MM.1S (cell line): Measurements from ENCODE around the gene ARHGAP4.

Source experiments
- DNase-seq: peaks from one replicate; pipeline ENCODE4 v3.0.0-alpha.2; 2015
- H2AFZ ChIP-seq: fragments of 300-600 bp; sonication (generic); 2 replicates; pipeline ENCODE4 v1.6.0; 2016; ENCODE audit warnings: antibody characterized with exemption, low read length
- H3F3A ChIP-seq: fragments of 300-600 bp; sonication (generic); 2 replicates; pipeline ENCODE4 v1.6.1; 2016; ENCODE audit warnings: mild to moderate bottlenecking, antibody characterized with exemption, low read length, moderate library complexity, mixed read lengths; ENCODE audit not compliant: insufficient read depth
- H3K27ac ChIP-seq: fragments of 300-600 bp; sonication (generic); 2 replicates; pipeline ENCODE4 v1.5.1; 2016; ENCODE audit warnings: mild to moderate bottlenecking, low read length
- H3K27me3 ChIP-seq: fragments of 300-600 bp; sonication (generic); replicated peaks from 2 replicates; pipeline ENCODE4 v1.6.0; 2016; ENCODE audit warnings: low read length; ENCODE audit not compliant: insufficient read depth
- H3K36me3 ChIP-seq: fragments of 300-600 bp; sonication (generic); replicated peaks from 2 replicates; pipeline ENCODE4 v1.6.1; 2016; ENCODE audit warnings: mild to moderate bottlenecking, low read length, mixed read lengths; ENCODE audit not compliant: insufficient read depth
- H3K4me1 ChIP-seq: fragments of 300-600 bp; sonication (generic); 2 replicates; pipeline ENCODE4 v1.6.1; 2016; ENCODE audit warnings: low read length, mixed read lengths
- H3K4me2 ChIP-seq: fragments of 300-600 bp; sonication (generic); 2 replicates; pipeline ENCODE4 v1.6.0; 2016; ENCODE audit warnings: low read depth, low read length
- H3K4me3 ChIP-seq: fragments of 300-600 bp; sonication (generic); 2 replicates; pipeline ENCODE4 v1.5.1; 2016; ENCODE audit warnings: low read length, mixed read lengths
- H3K79me2 ChIP-seq: fragments of 300-600 bp; sonication (generic); 2 replicates; pipeline ENCODE4 v1.6.1; 2016; ENCODE audit warnings: mixed run types, low read length, mixed read lengths
- H3K9ac ChIP-seq: fragments of 300-600 bp; sonication (generic); 2 replicates; pipeline ENCODE4 v1.6.1; 2016; ENCODE audit warnings: low read length, mixed read lengths
- H3K9me2 ChIP-seq: fragments of 300-600 bp; sonication (generic); replicated peaks from 2 replicates; pipeline ENCODE4 v1.6.1; 2016; ENCODE audit warnings: mild to moderate bottlenecking, low read length, mixed read lengths; ENCODE audit not compliant: insufficient read depth
- H3K9me3 ChIP-seq: fragments of 300-600 bp; sonication (generic); replicated peaks from 2 replicates; pipeline ENCODE4 v1.6.1; 2016; ENCODE audit warnings: mild to moderate bottlenecking, low read length, mixed read lengths; ENCODE audit not compliant: insufficient read depth
- H4K20me1 ChIP-seq: fragments of 300-600 bp; sonication (generic); 2 replicates; pipeline ENCODE4 v1.6.1; 2016; ENCODE audit warnings: mild to moderate bottlenecking, low read length, moderate library complexity, mixed read lengths; ENCODE audit not compliant: insufficient read depth
- EZH2 ChIP-seq: fragments of 300-600 bp; sonication (generic); optimal IDR thresholded peaks from 2 replicates; pipeline ENCODE3; 2017; ENCODE audit warnings: low read depth, mild to moderate bottlenecking, antibody characterized with exemption, low read length, mixed read lengths
- EZH2phosphoT487 ChIP-seq: fragments of 300-600 bp; sonication (generic); IDR thresholded peaks from 2 replicates; pipeline ENCODE4 v1.6.1; 2018; ENCODE audit warnings: antibody characterized with exemption, low read length
- TF ChIP-seq, protein P1 (sequence below): fragments of 300-600 bp; sonication (generic); IDR thresholded peaks from 2 replicates; pipeline ENCODE4 v1.5.1; 2016; ENCODE audit warnings: antibody characterized with exemption, low read length, mixed read lengths

Gene ARHGAP4

DNA sequence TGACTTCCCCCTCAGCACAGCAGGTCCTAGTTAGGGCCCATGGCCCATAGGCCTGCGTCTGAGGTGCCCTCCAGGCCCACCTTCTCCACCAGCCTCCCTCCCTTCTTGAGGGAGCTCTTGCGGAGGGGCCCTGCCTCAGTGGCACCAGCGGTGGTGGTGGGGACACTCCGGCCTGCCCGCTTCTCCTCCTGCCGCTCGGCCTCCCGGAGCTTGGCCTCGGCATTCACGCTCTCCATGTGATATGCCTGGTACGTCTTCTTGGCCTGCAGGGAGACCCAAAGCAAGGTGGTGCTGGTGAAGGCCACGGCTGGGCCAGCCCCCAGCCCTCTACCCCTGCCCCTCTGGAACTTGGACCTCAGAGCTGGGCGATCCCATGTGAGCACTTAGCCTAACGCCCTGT lies 5.5 kb downstream of the ARHGAP4 start:
- H4K20me1 ChIP-seq: no peaks in the 10 kb centered on the region
- H3K36me3 ChIP-seq: no peaks in the 10 kb centered on the region
- TF ChIP-seq EZH2phosphoT487: no peak
- TF ChIP-seq, protein P1, sequence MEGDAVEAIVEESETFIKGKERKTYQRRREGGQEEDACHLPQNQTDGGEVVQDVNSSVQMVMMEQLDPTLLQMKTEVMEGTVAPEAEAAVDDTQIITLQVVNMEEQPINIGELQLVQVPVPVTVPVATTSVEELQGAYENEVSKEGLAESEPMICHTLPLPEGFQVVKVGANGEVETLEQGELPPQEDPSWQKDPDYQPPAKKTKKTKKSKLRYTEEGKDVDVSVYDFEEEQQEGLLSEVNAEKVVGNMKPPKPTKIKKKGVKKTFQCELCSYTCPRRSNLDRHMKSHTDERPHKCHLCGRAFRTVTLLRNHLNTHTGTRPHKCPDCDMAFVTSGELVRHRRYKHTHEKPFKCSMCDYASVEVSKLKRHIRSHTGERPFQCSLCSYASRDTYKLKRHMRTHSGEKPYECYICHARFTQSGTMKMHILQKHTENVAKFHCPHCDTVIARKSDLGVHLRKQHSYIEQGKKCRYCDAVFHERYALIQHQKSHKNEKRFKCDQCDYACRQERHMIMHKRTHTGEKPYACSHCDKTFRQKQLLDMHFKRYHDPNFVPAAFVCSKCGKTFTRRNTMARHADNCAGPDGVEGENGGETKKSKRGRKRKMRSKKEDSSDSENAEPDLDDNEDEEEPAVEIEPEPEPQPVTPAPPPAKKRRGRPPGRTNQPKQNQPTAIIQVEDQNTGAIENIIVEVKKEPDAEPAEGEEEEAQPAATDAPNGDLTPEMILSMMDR: no peak
- no peak for TF ChIP-seq EZH2

DNA sequence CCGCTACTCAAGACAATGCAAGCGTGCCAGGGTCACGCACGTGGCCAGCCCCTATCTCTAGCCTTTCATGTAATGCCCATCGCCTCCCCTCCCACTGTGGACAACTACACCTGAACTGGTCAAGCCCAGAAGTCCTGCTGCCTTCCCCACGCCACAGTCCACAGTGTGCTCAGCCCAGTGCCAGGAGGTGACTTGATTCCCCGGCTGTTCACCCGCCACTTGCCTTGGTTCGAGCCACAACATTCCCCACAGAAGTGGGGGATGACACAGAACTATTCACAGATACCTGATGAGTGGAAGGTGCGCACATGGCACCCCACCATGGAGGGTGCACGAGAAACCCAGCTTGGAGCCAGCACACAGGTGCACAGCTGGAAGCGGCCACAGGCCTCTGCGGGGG lies 6.8 kb downstream of the ARHGAP4 start:
- TF ChIP-seq EZH2phosphoT487 (no peak), EZH2 (no peak)
- TF ChIP-seq, protein P1: no peak
- Histone ChIP-seq H3K4me1 (0 out of 2 replicates have a peak, but pooled peaks cover 2% of the 10 kb centered on the region), H3K36me3 (no peaks in the 10 kb centered on the region), H3K79me2 (peaks cover 28% of the 10 kb centered on the region), H3K4me2 (no peak overlapping the region), H3K27ac (no peak overlapping the region), H3K9me3 (no peaks in the 10 kb centered on the region), H3K9ac (no peak overlapping the region), H3K27me3 (no peaks in the 10 kb centered on the region), H3K9me2 (no peaks in the 10 kb centered on the region), H4K20me1 (no peaks in the 10 kb centered on the region), H2AFZ (no peak overlapping the region), H3K4me3 (no peak overlapping the region), H3F3A (peaks cover 4% of the 10 kb centered on the region; the same call in 1 of the 2 replicates)
- no peak for DNase-seq

More for the DNA sequence above, 5.5 kb downstream of the ARHGAP4 start:
- no peak overlapping the region for H3K4me3 ChIP-seq
- H3K9me3 ChIP-seq: no peaks in the 10 kb centered on the region
- H3K9me2 ChIP-seq: no peaks in the 10 kb centered on the region
- no peaks in the 10 kb centered on the region for H3K27me3 ChIP-seq
- no peak overlapping the region for H3K9ac ChIP-seq
- H2AFZ ChIP-seq: no peak overlapping the region
- H3K27ac ChIP-seq: no peak overlapping the region
- 0 out of 2 replicates have a peak, but pooled peaks cover 4% of the 10 kb centered on the region for H3K4me1 ChIP-seq
- DNase-seq: no peak
- H3F3A ChIP-seq: peaks cover 16% of the 10 kb centered on the region
- H3K79me2 ChIP-seq: peaks cover 38% of the 10 kb centered on the region
- no peak overlapping the region for H3K4me2 ChIP-seq

DNA sequence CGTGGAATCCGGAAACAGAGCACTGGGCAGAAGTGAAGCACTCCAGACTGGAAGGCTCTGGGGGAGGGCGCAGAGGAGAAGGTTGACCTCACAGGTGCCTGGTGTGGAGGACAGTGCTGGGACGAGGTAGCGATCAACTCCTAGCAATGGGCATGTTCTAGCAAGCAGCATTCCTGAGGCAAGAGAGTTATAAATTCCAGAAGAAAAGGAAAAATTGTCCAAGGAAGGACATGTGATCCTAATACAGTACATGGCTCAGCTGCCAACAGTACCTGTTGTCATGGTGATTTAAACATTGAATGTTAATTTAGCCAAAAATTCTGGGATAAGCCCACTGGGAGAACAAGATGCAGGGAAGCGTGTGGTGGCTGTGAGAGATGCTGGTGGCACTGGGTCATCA lies 8.2 kb downstream of the ARHGAP4 start:
- DNase-seq: no peak
- no peak overlapping the region for H2AFZ ChIP-seq
- no peak for TF ChIP-seq EZH2
- TF ChIP-seq, protein P1: no peak
- TF ChIP-seq EZH2phosphoT487: no peak
- no peak overlapping the region for H3K4me3 ChIP-seq
- no peaks in the 10 kb centered on the region for H3K9me3 ChIP-seq
- H3F3A ChIP-seq: no peaks in the 10 kb centered on the region
- no peaks in the 10 kb centered on the region for H3K4me1 ChIP-seq
- no peak overlapping the region for H3K9ac ChIP-seq
- no peaks in the 10 kb centered on the region for H3K36me3 ChIP-seq
- no peak overlapping the region for H3K27ac ChIP-seq
- no peaks in the 10 kb centered on the region for H3K9me2 ChIP-seq
- H3K4me2 ChIP-seq: no peak overlapping the region
- no peaks in the 10 kb centered on the region for H4K20me1 ChIP-seq
- peaks cover 15% of the 10 kb centered on the region for H3K79me2 ChIP-seq
- H3K27me3 ChIP-seq: no peaks in the 10 kb centered on the region
